GM12873 (cell line): Measurements from ENCODE around the gene PCDHGA3.

Experiments
- TF ChIP-seq, protein P1 (sequence below): IDR thresholded peaks from 2 replicates; pipeline ENCODE4 v1.5.1; 2012; ENCODE audit warnings: low read depth, mild to moderate bottlenecking, moderate library complexity, low read length, control low read depth; ENCODE audit not compliant: insufficient read depth; ENCODE audit errors: missing control alignments

The PCDHGA3 gene

DNA sequence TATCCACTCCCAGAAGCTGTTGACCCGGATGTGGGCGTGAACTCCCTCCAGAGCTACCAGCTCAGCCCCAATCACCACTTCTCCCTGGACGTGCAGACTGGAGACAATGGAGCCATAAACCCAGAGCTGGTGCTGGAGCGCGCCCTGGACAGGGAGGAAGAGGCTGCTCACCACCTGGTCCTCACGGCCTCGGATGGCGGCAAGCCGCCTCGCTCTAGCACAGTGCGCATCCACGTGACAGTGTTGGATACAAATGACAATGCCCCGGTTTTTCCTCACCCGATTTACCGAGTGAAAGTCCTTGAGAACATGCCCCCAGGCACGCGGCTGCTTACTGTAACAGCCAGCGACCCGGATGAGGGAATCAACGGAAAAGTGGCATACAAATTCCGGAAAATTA is 49.6 kb downstream of the PCDHGA3 start:
- TF ChIP-seq, protein P1, sequence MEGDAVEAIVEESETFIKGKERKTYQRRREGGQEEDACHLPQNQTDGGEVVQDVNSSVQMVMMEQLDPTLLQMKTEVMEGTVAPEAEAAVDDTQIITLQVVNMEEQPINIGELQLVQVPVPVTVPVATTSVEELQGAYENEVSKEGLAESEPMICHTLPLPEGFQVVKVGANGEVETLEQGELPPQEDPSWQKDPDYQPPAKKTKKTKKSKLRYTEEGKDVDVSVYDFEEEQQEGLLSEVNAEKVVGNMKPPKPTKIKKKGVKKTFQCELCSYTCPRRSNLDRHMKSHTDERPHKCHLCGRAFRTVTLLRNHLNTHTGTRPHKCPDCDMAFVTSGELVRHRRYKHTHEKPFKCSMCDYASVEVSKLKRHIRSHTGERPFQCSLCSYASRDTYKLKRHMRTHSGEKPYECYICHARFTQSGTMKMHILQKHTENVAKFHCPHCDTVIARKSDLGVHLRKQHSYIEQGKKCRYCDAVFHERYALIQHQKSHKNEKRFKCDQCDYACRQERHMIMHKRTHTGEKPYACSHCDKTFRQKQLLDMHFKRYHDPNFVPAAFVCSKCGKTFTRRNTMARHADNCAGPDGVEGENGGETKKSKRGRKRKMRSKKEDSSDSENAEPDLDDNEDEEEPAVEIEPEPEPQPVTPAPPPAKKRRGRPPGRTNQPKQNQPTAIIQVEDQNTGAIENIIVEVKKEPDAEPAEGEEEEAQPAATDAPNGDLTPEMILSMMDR = no peak
